ENCODE results near the gene LARP1. TPM values are rescaled to one million over a fixed set of nuclear protein-coding genes. Genes with fewer than 3 reads are reported as not detected.
A peak's percentile ranks its signal among the peaks of the same experiment; 100 is the strongest.

The LARP1 gene
- total and polyA plus RNA-seq, 9 of the 15 experiments (the other 6 are each of a cell fraction or from before 2014, with no cell fraction given) = 22.6 to 300 (median 92.0) TPM

GRCh38 chr5:154776167-154776566 is 21.0 kb downstream of the LARP1 start (continued):
- no peak for TF ChIP-seq FIP1L1 (IDR thresholded peaks at IDR 0.05; ENCODE audit: low read depth, low read length, poor library complexity, severe bottlenecking)
- TF ChIP-seq BRF2 (IDR thresholded peaks at IDR 0.05; ENCODE audit: borderline replicate concordance, insufficient read depth, insufficient read length) = no peak
- no peak for TF ChIP-seq ZNF212 (CRISPR knock-in tag; IDR thresholded peaks at IDR 0.05)
- no peak for TF ChIP-seq XRCC5 (IDR thresholded peaks at IDR 0.05; ENCODE audit: low read depth, low read length)
- TF ChIP-seq SMAD2 (IDR thresholded peaks at IDR 0.05; ENCODE audit: low read depth, low read length) = no peak
- TF ChIP-seq ZNF655 (CRISPR knock-in tag; IDR thresholded peaks at IDR 0.05) = no peak
- TF ChIP-seq OTX1 (CRISPR knock-in tag; IDR thresholded peaks at IDR 0.05) = no peak
- TF ChIP-seq CXXC5 (CRISPR knock-in tag; IDR thresholded peaks at IDR 0.05) = 0 out of 2 replicates have a peak, but pooled peaks have one; percentile 7
- TF ChIP-seq YY1 (IDR thresholded peaks at IDR 0.05; ENCODE audit: borderline replicate concordance in 1 of 3, control insufficient read depth in 1 of 3, extremely low read depth in 1 of 3, insufficient read depth in 3 of 3, insufficient read length in 1 of 3, insufficient replicate concordance in 2 of 3, low read depth in 1 of 3, low read length in 2 of 3) = no peak
- TF ChIP-seq SIN3B (IDR thresholded peaks at IDR 0.05; ENCODE audit: low read depth) = no peak
- no peak for TF ChIP-seq ZNF778 (CRISPR knock-in tag; IDR thresholded peaks at IDR 0.05)
- 0 out of 2 replicates have a peak, but pooled peaks have one; percentile 37 for TF ChIP-seq THRB (CRISPR knock-in tag; conservative IDR thresholded peaks at IDR 0.05)
- TF ChIP-seq HDAC6 (IDR thresholded peaks at IDR 0.05; ENCODE audit: low read depth, low read length) = no peak
- peak; percentile 42; the same call in 1 of the 2 replicates for TF ChIP-seq GATA2 (CRISPR knock-in tag; IDR thresholded peaks at IDR 0.05)
- no peak for TF ChIP-seq CBFB (CRISPR knock-in tag; IDR thresholded peaks at IDR 0.05)
- peak; percentile 68 for TF ChIP-seq TEAD4 (IDR thresholded peaks at IDR 0.05; ENCODE audit: low read length)
- TF ChIP-seq TEAD4 (CRISPR knock-in tag; IDR thresholded peaks at IDR 0.05; ENCODE audit: borderline replicate concordance) = no peak
- no peak for TF ChIP-seq SRF (CRISPR knock-in tag; IDR thresholded peaks at IDR 0.05)
- TF ChIP-seq SMARCA5 (IDR thresholded peaks at IDR 0.05) = no peak
- no peak for TF ChIP-seq HDAC2 (IDR thresholded peaks at IDR 0.05)
- TF ChIP-seq MTF1 (CRISPR knock-in tag; IDR thresholded peaks at IDR 0.05; ENCODE audit: borderline replicate concordance) = no peak
- no peak for TF ChIP-seq RBM39 (optimal IDR thresholded peaks at IDR 0.05; ENCODE audit: low read depth, low read length)
- 0 out of 2 replicates have a peak, but pooled peaks have one; percentile 32 for TF ChIP-seq DMBX1 (CRISPR knock-in tag; IDR thresholded peaks at IDR 0.05; ENCODE audit: borderline replicate concordance)
- no peak for TF ChIP-seq MECOM (CRISPR knock-in tag; IDR thresholded peaks at IDR 0.05)
- TF ChIP-seq PCBP1 (IDR thresholded peaks at IDR 0.05; ENCODE audit: low read depth, low read length, poor library complexity, severe bottlenecking) = no peak
- TF ChIP-seq U2AF1 (optimal IDR thresholded peaks at IDR 0.05; ENCODE audit: low read depth, low read length) = no peak
